Measurements from ENCODE around the gene SEPTIN8. TPM values are rescaled to one million over a fixed set of nuclear protein-coding genes. Genes with fewer than 3 reads are reported as not detected.

The SEPTIN8 gene
- total and polyA plus RNA-seq, 2 of the 8 experiments (the other 6 are each of a cell fraction or from before 2014, with no cell fraction given): 21.2 to 33.0 TPM

- no peak for TF ChIP-seq CBX8 (IDR thresholded peaks at IDR 0.05; ENCODE audit: borderline replicate concordance, low read depth, low read length)
- TF ChIP-seq E2F6 (IDR thresholded peaks at IDR 0.05): no peak
- no peak for TF ChIP-seq RFX5 (IDR thresholded peaks at IDR 0.05; ENCODE audit: borderline replicate concordance, low read depth, low read length)
- no peak for TF ChIP-seq TBP (IDR thresholded peaks at IDR 0.05; ENCODE audit: low read depth, low read length)
- TF ChIP-seq CEBPB (IDR thresholded peaks at IDR 0.05; ENCODE audit: low read depth, low read length): no peak
- no peak for TF ChIP-seq KDM5A (IDR thresholded peaks at IDR 0.05; ENCODE audit: low read length)
- no peak for TF ChIP-seq SAP30 (IDR thresholded peaks at IDR 0.05; ENCODE audit: insufficient read depth, insufficient replicate concordance, low read length)
- TF ChIP-seq CHD2 (IDR thresholded peaks at IDR 0.05; ENCODE audit: low read length): no peak
- no peak for TF ChIP-seq CREB1 (IDR thresholded peaks at IDR 0.05)
Observed at GRCh38 chr5:132774406-132774805, 2.6 kb downstream of the SEPTIN8 start (continued).

Data from H1 (cell line).